ENCODE measurements around the gene FZR1. TPM values are rescaled to one million over a fixed set of nuclear protein-coding genes. Genes with fewer than 3 reads are reported as not detected.

Gene FZR1
- total RNA-seq, 2 experiments from 2014 or later = 39.9 to 40.9 TPM

GRCh38 chr19:3539756-3540118 lies 33.6 kb downstream of the FZR1 start:
- DNase-seq (no peak), ATAC-seq (no peak)
- intact Hi-C loops (cut with micrococcal nuclease) = no loop called here
- Mint-ChIP-seq H3K9me3 (peaks cover 2% of the 10 kb centered on the region), H3K27ac (no peak overlapping the region), H3K4me1 (ENCODE audit: low read depth) (no peaks in the 10 kb centered on the region), H3K4me3 (no peak overlapping the region), H3K36me3 (ENCODE audit: low read depth) (peaks cover 16% of the 10 kb centered on the region), H3K27me3 (no peaks in the 10 kb centered on the region)
- no peak for TF ChIP-seq CTCF (IDR thresholded peaks at IDR 0.05)
- ChIA-PET CTCF (no interaction called here), POLR2A (interaction anchor here (1.8 kb wide), 1 partner anchor 15 kb away, joined by 6 read pairs; no protein-coding TSS in a partner anchor)

- H3K27ac Mint-ChIP-seq = no peak overlapping the region
- ChIA-PET POLR2A (no interaction called here), CTCF (no interaction called here)
- peaks cover 20% of the 10 kb centered on the region for H3K36me3 Mint-ChIP-seq (ENCODE audit: low read depth)
- peaks cover 12% of the 10 kb centered on the region for H3K4me1 Mint-ChIP-seq (ENCODE audit: low read depth)
- intact Hi-C loops (cut with micrococcal nuclease) = no loop called here
- no peak for DNase-seq
- no peaks in the 10 kb centered on the region for H3K27me3 Mint-ChIP-seq
- H3K4me3 Mint-ChIP-seq = no peak overlapping the region
- TF ChIP-seq CTCF (IDR thresholded peaks at IDR 0.05) = no peak
- ATAC-seq = no peak
- H3K9me3 Mint-ChIP-seq = peaks cover 2% of the 10 kb centered on the region
Measured at GRCh38 chr19:3543150-3544057, 37.3 kb downstream of the FZR1 start.

- intact Hi-C loops (cut with micrococcal nuclease) = no loop called here
- H3K9me3 Mint-ChIP-seq = peaks cover 2% of the 10 kb centered on the region
- CTCF ChIA-PET = interaction anchor here (0.8 to 4.2 kb wide), 4 partner anchors 13 to 144 kb away, joined by 3 to 56 read pairs (median 3); partner anchors contain the start of gene MFSD12
Measured at GRCh38 chr19:3544058-3544376, 37.9 kb downstream of the FZR1 start.

GRCh38 chr19:3544742-3545668 lies 38.9 kb downstream of the FZR1 start:
- CTCF ChIA-PET = interaction anchor here (0.5 to 4.2 kb wide), 18 partner anchors 12 to 695 kb away, joined by 3 to 56 read pairs (median 4); partner anchors contain the start of genes DOHH, GIPC3 and MFSD12
- peak overlapping the region; percentile 73 for H3K27ac Mint-ChIP-seq
- intact Hi-C loops (cut with micrococcal nuclease) = no loop called here
- ATAC-seq = peak; percentile 87
- TF ChIP-seq CTCF (IDR thresholded peaks at IDR 0.05) = peak; percentile 96
- peaks cover 10% of the 10 kb centered on the region for H3K36me3 Mint-ChIP-seq (ENCODE audit: low read depth)
- no peaks in the 10 kb centered on the region for H3K27me3 Mint-ChIP-seq
- peak; percentile 85 for DNase-seq
- H3K9me3 Mint-ChIP-seq = no peaks in the 10 kb centered on the region
- peaks cover 12% of the 10 kb centered on the region for H3K4me1 Mint-ChIP-seq (ENCODE audit: low read depth)
- POLR2A ChIA-PET = interaction anchor here (0.7 to 1.2 kb wide), 3 partner anchors 11 to 39 kb away, joined by 3 to 8 read pairs (median 4); partner anchors contain the start of genes FZR1, HMG20B and MFSD12
- no peak overlapping the region for H3K4me3 Mint-ChIP-seq

More at GRCh38 chr19:3544058-3544376, 37.9 kb downstream of the FZR1 start:
- TF ChIP-seq CTCF (IDR thresholded peaks at IDR 0.05) = no peak
- no peak for ATAC-seq
- peaks cover 12% of the 10 kb centered on the region for H3K4me1 Mint-ChIP-seq (ENCODE audit: low read depth)
- H3K27me3 Mint-ChIP-seq = no peaks in the 10 kb centered on the region
- peaks cover 17% of the 10 kb centered on the region for H3K36me3 Mint-ChIP-seq (ENCODE audit: low read depth)
- H3K27ac Mint-ChIP-seq = no peak overlapping the region
- no peak for DNase-seq
- no peak overlapping the region for H3K4me3 Mint-ChIP-seq
- POLR2A ChIA-PET = no interaction called here
